Tibial nerve (tissue), 4 donors: Measurements from ENCODE around the gene FMNL2. TPM values are rescaled to one million over a fixed set of nuclear protein-coding genes. Genes with fewer than 3 reads are reported as not detected.

Experiments used
- DNase-seq, 2 donors: peaks; one replicate each; pipeline ENCODE4 v3.0.0-alpha.2; 2019; ENCODE audit warnings: low spot score in 2 of 2
- H3K27ac ChIP-seq, 4 donors: fragments of 200-600 bp; sonication (generic) in 3 of 4; one replicate each; pipeline ENCODE4 v1.5.1; 2017 to 2019; ENCODE audit warnings: mild to moderate bottlenecking in 1 of 4
- H3K27me3 ChIP-seq, 2 donors: fragments of 200-600 bp; sonication (generic) in 1 of 2; one replicate each; pipeline versions ENCODE4 v1.5.1 to v1.6.0; 2017 to 2019
- H3K36me3 ChIP-seq, 3 donors: fragments of 200-600 bp; sonication (generic); one replicate each; pipeline ENCODE4 v1.5.1; 2018 to 2019
- H3K4me1 ChIP-seq, 4 donors: fragments of 200-600 bp; sonication (generic) in 3 of 4; one replicate each; pipeline ENCODE4 v1.5.1; 2017 to 2019
- H3K4me3 ChIP-seq, 4 donors: fragments of 200-600 bp; sonication (generic) in 3 of 4; one replicate each; pipeline ENCODE4 v1.5.1; 2017 to 2019; ENCODE audit warnings: mild to moderate bottlenecking in 1 of 4, moderate library complexity in 1 of 4
- H3K9me3 ChIP-seq, 4 donors: fragments of 200-600 bp; sonication (generic) in 3 of 4; one replicate each; pipeline ENCODE4 v1.5.1; 2017 to 2019
- EP300 ChIP-seq, 2 donors: sonication (generic); formaldehyde crosslinking; IDR thresholded peaks; one replicate each; pipeline ENCODE4 v1.6.1; 2017; ENCODE audit warnings: antibody characterized with exemption in 2 of 2, mild to moderate bottlenecking in 1 of 2
- POLR2A ChIP-seq, 2 donors: fragments of 450-650 bp; IDR thresholded peaks; one replicate each; pipeline ENCODE4 v1.6.1; 2017; ENCODE audit warnings: antibody characterized with exemption in 2 of 2, mild to moderate bottlenecking in 2 of 2, moderate library complexity in 2 of 2
- WGBS, 2 donors: methylation state at CpG; one replicate each; pipeline ENCODE4 v1.1.5; 2018; 5-methylcytosine and 5-hydroxymethylcytosine counted together
- total RNA-seq, 4 donors: library from RNA; depleted of rRNA; stranded (reverse); fragments of >200 nt; gene quantifications; one replicate each; pipeline ENCODE4 v1.1.0, GENCODE V29; 2016
- TF ChIP-seq, protein P1 (sequence below), 5 experiments: fragments of 200-600 bp in 3 of 5; fragments of 450-650 bp in 2 of 5; sonication (generic) in 3 of 5; IDR thresholded peaks; one replicate each; pipeline ENCODE4 v1.5.1; 2016 to 2019; ENCODE audit warnings: antibody characterized with exemption in 5 of 5, mild to moderate bottlenecking in 3 of 5, moderate library complexity in 2 of 5

The FMNL2 gene
- total RNA-seq, 4 donors from 2014 or later, result 94.5 to 131 (median 98.1) TPM

DNA sequence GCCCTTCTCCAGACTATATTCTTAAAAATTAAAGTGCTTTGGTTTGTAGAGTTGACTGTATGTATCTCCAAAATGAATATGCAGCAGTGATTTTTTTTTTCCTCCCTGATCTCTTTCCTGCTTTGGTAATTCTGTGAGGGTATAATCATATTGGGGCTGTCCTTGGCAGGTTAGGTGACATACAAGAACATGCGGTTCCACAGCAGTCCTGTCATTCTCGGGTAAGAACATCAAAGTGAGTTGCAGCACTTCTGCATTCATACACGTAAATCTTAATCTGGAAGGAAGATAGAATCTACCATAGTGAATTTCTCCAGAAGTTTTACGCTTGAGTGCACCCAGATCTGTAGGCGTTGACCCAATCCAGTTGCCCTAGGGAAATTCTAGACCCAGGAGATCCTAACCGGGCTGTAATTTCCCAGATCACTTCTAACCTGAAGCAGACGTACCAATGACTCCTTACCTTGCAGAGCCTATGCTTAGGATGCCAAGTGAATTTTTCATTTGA is 272.9 kb downstream of the FMNL2 start:
- Histone ChIP-seq H3K36me3 (peaks cover 0 to 33% (median 0%) of the 10 kb centered on the region in 3 donors), H3K9me3 (no peaks in the 10 kb centered on the region)
- TF ChIP-seq POLR2A (IDR thresholded peaks at IDR 0.05), result no peak
- TF ChIP-seq, protein P1, sequence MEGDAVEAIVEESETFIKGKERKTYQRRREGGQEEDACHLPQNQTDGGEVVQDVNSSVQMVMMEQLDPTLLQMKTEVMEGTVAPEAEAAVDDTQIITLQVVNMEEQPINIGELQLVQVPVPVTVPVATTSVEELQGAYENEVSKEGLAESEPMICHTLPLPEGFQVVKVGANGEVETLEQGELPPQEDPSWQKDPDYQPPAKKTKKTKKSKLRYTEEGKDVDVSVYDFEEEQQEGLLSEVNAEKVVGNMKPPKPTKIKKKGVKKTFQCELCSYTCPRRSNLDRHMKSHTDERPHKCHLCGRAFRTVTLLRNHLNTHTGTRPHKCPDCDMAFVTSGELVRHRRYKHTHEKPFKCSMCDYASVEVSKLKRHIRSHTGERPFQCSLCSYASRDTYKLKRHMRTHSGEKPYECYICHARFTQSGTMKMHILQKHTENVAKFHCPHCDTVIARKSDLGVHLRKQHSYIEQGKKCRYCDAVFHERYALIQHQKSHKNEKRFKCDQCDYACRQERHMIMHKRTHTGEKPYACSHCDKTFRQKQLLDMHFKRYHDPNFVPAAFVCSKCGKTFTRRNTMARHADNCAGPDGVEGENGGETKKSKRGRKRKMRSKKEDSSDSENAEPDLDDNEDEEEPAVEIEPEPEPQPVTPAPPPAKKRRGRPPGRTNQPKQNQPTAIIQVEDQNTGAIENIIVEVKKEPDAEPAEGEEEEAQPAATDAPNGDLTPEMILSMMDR (IDR thresholded peaks at IDR 0.05), result no peak
- no peak for TF ChIP-seq EP300 (IDR thresholded peaks at IDR 0.05)

DNA sequence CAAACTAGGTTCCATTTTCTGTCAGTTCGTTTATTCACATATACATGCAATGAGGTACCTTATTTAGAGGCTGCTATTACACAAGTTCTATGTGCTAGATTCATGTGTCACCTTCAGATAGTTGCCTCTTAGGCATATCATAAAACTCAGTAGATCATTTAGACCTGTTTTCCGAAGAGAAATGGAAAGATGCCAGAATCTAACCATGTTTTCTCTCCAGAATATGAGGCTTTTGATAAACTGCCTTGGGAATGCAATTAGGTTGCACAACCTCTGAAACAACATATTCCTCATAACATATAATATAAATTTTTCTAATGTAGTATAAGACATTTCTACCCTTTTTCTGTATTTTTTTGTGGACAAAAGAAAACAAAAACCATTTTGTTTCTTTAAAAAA is 274.2 kb downstream of the FMNL2 start:
- WGBS, 2 donors, result 72 to 73% methylated on average over 2 of the region's 2 CpGs
- Histone ChIP-seq H3K27ac (no peak overlapping the region), H3K36me3 (peaks cover 0 to 35% (median 0%) of the 10 kb centered on the region in 3 donors), H3K4me3 (no peak overlapping the region), H3K27me3 (no peaks in the 10 kb centered on the region), H3K9me3 (no peaks in the 10 kb centered on the region), H3K4me1 (peaks cover 0 to 63% (median 24%) of the 10 kb centered on the region in 4 donors)
- DNase-seq, result no peak
- TF ChIP-seq POLR2A (IDR thresholded peaks at IDR 0.05) (no peak), EP300 (IDR thresholded peaks at IDR 0.05) (no peak)
- TF ChIP-seq, protein P1 (IDR thresholded peaks at IDR 0.05), result no peak

More for the DNA sequence above, 272.9 kb downstream of the FMNL2 start:
- WGBS, 2 donors, result 93% methylated on average over 7 of the region's 7 CpGs
- peaks cover 0 to 52% (median 14%) of the 10 kb centered on the region in 4 donors for H3K4me1 ChIP-seq
- H3K27me3 ChIP-seq, result no peaks in the 10 kb centered on the region
- no peak overlapping the region for H3K4me3 ChIP-seq
- no peak overlapping the region for H3K27ac ChIP-seq
- no peak for DNase-seq

DNA sequence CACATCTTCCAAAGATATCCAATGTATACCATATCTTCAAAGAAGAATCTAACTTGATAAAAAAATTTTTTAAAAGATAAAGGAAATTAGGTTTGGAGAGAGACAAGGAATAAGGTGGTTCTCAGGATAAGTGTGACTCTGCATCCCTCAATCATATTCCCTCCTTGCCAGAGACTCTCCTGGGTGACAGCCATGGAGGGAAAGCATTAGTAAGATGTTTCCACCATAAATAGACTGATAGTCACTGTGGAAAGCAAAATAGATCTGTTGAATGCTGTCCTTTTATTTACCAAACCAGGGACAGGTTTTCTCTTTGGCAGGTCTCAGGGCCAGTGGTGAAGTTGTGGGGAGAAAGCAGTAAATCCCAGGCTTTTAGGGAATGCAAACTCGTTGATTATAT is 274.7 kb downstream of the FMNL2 start:
- Histone ChIP-seq H3K4me1 (peaks cover 0 to 63% (median 24%) of the 10 kb centered on the region in 4 donors), H3K36me3 (peaks cover 0 to 36% (median 0%) of the 10 kb centered on the region in 3 donors), H3K27ac (no peak overlapping the region), H3K4me3 (no peak overlapping the region), H3K27me3 (no peaks in the 10 kb centered on the region), H3K9me3 (no peaks in the 10 kb centered on the region)
- DNase-seq, result no peak
- TF ChIP-seq POLR2A (IDR thresholded peaks at IDR 0.05) (no peak), EP300 (IDR thresholded peaks at IDR 0.05) (no peak)
- TF ChIP-seq, protein P1 (IDR thresholded peaks at IDR 0.05), result no peak
- WGBS, 2 donors, result 85 to 100% methylated on average over 1 of the region's 1 CpG

DNA sequence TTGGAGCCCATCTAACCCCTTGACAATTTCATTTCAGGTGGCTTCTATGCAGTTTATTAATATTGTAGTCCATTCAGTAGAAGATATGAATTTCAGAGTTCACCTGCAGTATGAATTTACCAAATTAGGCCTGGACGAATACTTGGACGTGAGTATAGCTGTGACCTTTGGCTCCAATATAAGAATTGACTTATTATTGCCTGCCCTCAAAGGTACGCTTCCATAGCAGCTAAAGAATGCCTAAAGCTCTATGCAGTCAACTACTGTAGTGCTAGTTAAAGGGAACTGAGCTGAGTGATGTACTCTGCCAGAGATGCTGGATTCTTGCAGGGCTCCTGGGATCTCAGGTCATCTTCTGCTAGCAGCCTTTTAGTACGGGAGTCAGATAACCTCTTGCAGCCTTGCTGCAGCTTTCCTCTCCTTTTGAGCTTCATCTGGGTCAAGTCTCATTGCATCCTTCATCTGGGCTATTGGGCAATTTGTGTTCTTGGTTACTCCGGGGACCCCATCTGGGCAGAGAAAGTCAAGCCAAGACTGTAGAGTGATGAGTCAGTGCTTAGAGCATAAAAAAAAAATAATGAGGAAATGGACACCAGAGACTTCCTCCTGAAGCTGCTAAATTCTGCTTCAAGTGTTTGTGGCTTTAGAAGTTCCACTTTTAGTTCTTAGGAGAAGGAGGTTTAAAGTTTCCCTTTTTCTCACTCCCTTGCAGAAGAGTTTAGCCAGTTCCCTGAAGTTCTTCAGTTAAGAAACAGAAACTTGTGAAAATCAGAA is 276.7 kb downstream of the FMNL2 start:
- WGBS, 2 donors, result 60% methylated on average over 5 of the region's 5 CpGs
- peaks cover 0 to 52% (median 24%) of the 10 kb centered on the region in 4 donors for H3K4me1 ChIP-seq
- no peaks in the 10 kb centered on the region for H3K27me3 ChIP-seq
- TF ChIP-seq, protein P1 (IDR thresholded peaks at IDR 0.05), result no peak
- TF ChIP-seq EP300 (IDR thresholded peaks at IDR 0.05), result peak; percentile 52 to 92
- H3K36me3 ChIP-seq, result peaks cover 0 to 49% (median 0%) of the 10 kb centered on the region in 3 donors
- no peaks in the 10 kb centered on the region for H3K9me3 ChIP-seq
- H3K27ac ChIP-seq, result peak overlapping the region in 3 of 4 donors; percentile 41 to 67 (median 61)
- no peak overlapping the region for H3K4me3 ChIP-seq
- peak; percentile 51 to 81 for DNase-seq

DNA sequence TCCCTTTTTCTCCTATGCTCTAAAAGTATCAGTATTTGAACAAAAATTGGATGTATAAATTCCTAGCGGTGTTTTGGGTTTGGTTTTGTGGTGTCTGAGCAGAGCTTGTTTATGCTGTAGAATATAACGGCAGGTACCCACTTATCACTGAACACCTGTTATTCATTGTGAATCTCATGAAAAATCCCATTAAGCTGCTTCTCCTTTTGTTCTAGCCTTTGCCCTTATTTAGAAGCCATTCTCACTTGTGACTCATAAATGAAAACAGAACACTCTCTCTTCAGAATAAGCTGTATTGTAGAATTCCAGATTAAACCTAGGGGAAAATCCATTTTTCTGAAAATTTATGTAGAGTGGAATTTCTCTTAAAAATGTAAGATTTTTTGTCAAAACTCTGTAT is 278.3 kb downstream of the FMNL2 start:
- Histone ChIP-seq H3K36me3 (peaks cover 0 to 54% (median 0%) of the 10 kb centered on the region in 3 donors), H3K4me3 (no peak overlapping the region), H3K27ac (peak overlapping the region in 2 of 4 donors; percentile 61 to 67), H3K9me3 (no peaks in the 10 kb centered on the region), H3K4me1 (peaks cover 0 to 62% (median 24%) of the 10 kb centered on the region in 4 donors), H3K27me3 (no peaks in the 10 kb centered on the region)
- DNase-seq, result no peak
- 78 to 81% methylated on average over 2 of the region's 2 CpGs for WGBS, 2 donors
- TF ChIP-seq, protein P1 (IDR thresholded peaks at IDR 0.05), result no peak
- TF ChIP-seq POLR2A (IDR thresholded peaks at IDR 0.05), result no peak
- TF ChIP-seq EP300 (IDR thresholded peaks at IDR 0.05), result no peak
